ENCODE measurements around the gene AMN. TPM values are rescaled to one million over a fixed set of nuclear protein-coding genes. Genes with fewer than 3 reads are reported as not detected.

Gene AMN
- polyA plus RNA-seq, 3 donors = 0.09 TPM; not detected in 2

GRCh38 chr14:102928412-102929240 lies 6.2 kb downstream of the AMN start:
- Histone ChIP-seq H3K4me3 (replicated peaks in 1 of 3; ENCODE audit: low read depth in 2 of 3, low read length in 3 of 3) (peak overlapping the region; percentile 7 to 77 (median 39)), H3K9ac (ENCODE audit: insufficient read depth, low read length, poor library complexity, severe bottlenecking) (peak overlapping the region; percentile 63), H3K27me3 (ENCODE audit: control insufficient read depth in 2 of 2, insufficient read depth in 2 of 2, low read length in 2 of 2) (peaks cover 22 to 82% of the 10 kb centered on the region in 2 donors), H3K36me3 (replicated peaks in 1 of 2; ENCODE audit: control insufficient read depth in 1 of 2, insufficient read depth in 2 of 2, low read length in 2 of 2) (no peaks in the 10 kb centered on the region), H3K4me1 (ENCODE audit: control insufficient read depth in 1 of 2, insufficient read depth in 2 of 2, low read length in 2 of 2) (peaks cover 19 to 25% of the 10 kb centered on the region in 2 donors), H3K4me2 (replicated peaks; ENCODE audit: extremely low read depth, low read length, poor library complexity, severe bottlenecking) (peak overlapping the region; percentile 81), H2AFZ (ENCODE audit: insufficient read depth, low read depth, low read length, poor library complexity, severe bottlenecking) (peak overlapping the region; percentile 82), H3K9me3 (replicated peaks in 1 of 2; ENCODE audit: control insufficient read depth in 1 of 2, insufficient read depth in 1 of 2, low read length in 2 of 2) (peaks cover 0 to 21% of the 10 kb centered on the region in 2 donors), H3K27ac (ENCODE audit: low read depth in 1 of 2, low read length in 2 of 2) (no peak overlapping the region), H3K79me2 (ENCODE audit: insufficient read depth, low read length) (no peaks in the 10 kb centered on the region), H4K20me1 (ENCODE audit: insufficient read depth, low read length) (no peaks in the 10 kb centered on the region)
- Mint-ChIP-seq H3K4me1 (peaks cover 16% of the 10 kb centered on the region), H3K27ac (no peak overlapping the region), H3K27me3 (ENCODE audit: low read depth in 3 of 3) (peaks cover 52 to 77% (median 62%) of the 10 kb centered on the region in 3 donors), H3K9me3 (peaks cover 0 to 9% (median 4%) of the 10 kb centered on the region in 7 donors), H3K36me3 (peaks cover 5% of the 10 kb centered on the region in 2 donors), H3K4me3 (peak overlapping the region; percentile 78 to 92)
- peak; percentile 10 to 34 (median 25) for DNase-seq
- no peak for TF ChIP-seq CTCF (IDR thresholded peaks at IDR 0.05)
- 4% methylated on average over 94 of the region's 94 CpGs for WGBS (ENCODE audit: insufficient coverage)
- intact Hi-C loops (cut with micrococcal nuclease) = no loop called here

- Histone ChIP-seq H3K27ac (ENCODE audit: low read depth in 1 of 2, low read length in 2 of 2) (no peak overlapping the region), H3K4me2 (replicated peaks; ENCODE audit: extremely low read depth, low read length, poor library complexity, severe bottlenecking) (peak overlapping the region; percentile 81), H3K9ac (ENCODE audit: insufficient read depth, low read length, poor library complexity, severe bottlenecking) (no peak overlapping the region), H3K36me3 (replicated peaks in 1 of 2; ENCODE audit: control insufficient read depth in 1 of 2, insufficient read depth in 2 of 2, low read length in 2 of 2) (no peaks in the 10 kb centered on the region), H3K27me3 (ENCODE audit: control insufficient read depth in 2 of 2, insufficient read depth in 2 of 2, low read length in 2 of 2) (peaks cover 17 to 73% of the 10 kb centered on the region in 2 donors), H2AFZ (ENCODE audit: insufficient read depth, low read depth, low read length, poor library complexity, severe bottlenecking) (peak overlapping the region; percentile 82), H4K20me1 (ENCODE audit: insufficient read depth, low read length) (no peaks in the 10 kb centered on the region), H3K9me3 (replicated peaks in 1 of 2; ENCODE audit: control insufficient read depth in 1 of 2, insufficient read depth in 1 of 2, low read length in 2 of 2) (peaks cover 0 to 18% of the 10 kb centered on the region in 2 donors), H3K79me2 (ENCODE audit: insufficient read depth, low read length) (no peaks in the 10 kb centered on the region), H3K4me3 (replicated peaks in 1 of 3; ENCODE audit: low read depth in 2 of 3, low read length in 3 of 3) (peak overlapping the region in 1 of 3 experiments; percentile 77), H3K4me1 (ENCODE audit: control insufficient read depth in 1 of 2, insufficient read depth in 2 of 2, low read length in 2 of 2) (peaks cover 19 to 25% of the 10 kb centered on the region in 2 donors)
- TF ChIP-seq CTCF (IDR thresholded peaks at IDR 0.05) = no peak
- peaks cover 16% of the 10 kb centered on the region for H3K4me1 Mint-ChIP-seq
- DNase-seq = no peak
- peak overlapping the region in 1 of 2 donors; percentile 42 for H3K4me3 Mint-ChIP-seq
- WGBS (ENCODE audit: insufficient coverage) = 7% methylated on average over 93 of the region's 94 CpGs
- intact Hi-C loops (cut with micrococcal nuclease) = no loop called here
- peaks cover 52 to 80% (median 55%) of the 10 kb centered on the region in 3 donors for H3K27me3 Mint-ChIP-seq (ENCODE audit: low read depth in 3 of 3)
- peaks cover 5 to 8% of the 10 kb centered on the region in 2 donors for H3K36me3 Mint-ChIP-seq
- H3K27ac Mint-ChIP-seq = no peak overlapping the region
- H3K9me3 Mint-ChIP-seq = peaks cover 0 to 7% (median 4%) of the 10 kb centered on the region in 7 donors
Measured at GRCh38 chr14:102929241-102930137, 7.0 kb downstream of the AMN start.

All from CD14-positive monocyte (primary cell).